A673 (cell line): ENCODE measurements around the gene MCF2L2. TPM values are rescaled to one million over a fixed set of nuclear protein-coding genes. Genes with fewer than 3 reads are reported as not detected.

ENCODE experiments used
- BruUV-seq: library from RNA; stranded (reverse); fragments of 400-500 nt; replicated peaks from 2 replicates; lab custom pipeline; 2021; lab: Mats Ljungman, UMichigan
- CTCF ChIA-PET: fragments of 300-600 bp; sonication (Branson Sonifier 250); formaldehyde crosslinking; loops from one replicate; lab custom pipeline; 2022; ENCODE audit warnings: antibody characterized with exemption; lab: Charles Lee
- POLR2A ChIA-PET: fragments of 300-600 bp; sonication (Branson Sonifier 250); formaldehyde crosslinking; loops from one replicate; lab custom pipeline; 2022; ENCODE audit warnings: antibody characterized with exemption; ENCODE audit not compliant: low non-redundant PET; lab: Charles Lee
- DNase-seq: peaks from one replicate; pipeline ENCODE4 v3.0.0-alpha.2; 2015; ENCODE audit warnings: low spot score
- H3K27ac ChIP-seq: fragments of 200-600 bp; sonication (generic); 2 replicates; pipeline ENCODE4 v1.5.1; 2016; ENCODE audit warnings: mixed run types, low read depth, mild to moderate bottlenecking, mixed read lengths, antibody characterized with exemption, low read length; ENCODE audit not compliant: poor library complexity, severe bottlenecking
- H3K27me3 ChIP-seq: fragments of 200-600 bp; sonication (generic); replicated peaks from 2 replicates; pipeline ENCODE4 v1.6.1; 2017; ENCODE audit warnings: mixed run types, low read depth, mild to moderate bottlenecking, mixed read lengths, antibody characterized with exemption, low read length; ENCODE audit not compliant: insufficient read depth, poor library complexity
- H3K36me3 ChIP-seq: fragments of 200-600 bp; sonication (generic); 2 replicates; pipeline ENCODE4 v1.6.1; 2016; ENCODE audit warnings: mixed run types, mild to moderate bottlenecking, mixed read lengths, antibody characterized with exemption, low read length; ENCODE audit not compliant: insufficient read depth, poor library complexity, severe bottlenecking
- H3K4me1 ChIP-seq: fragments of 200-600 bp; sonication (generic); 2 replicates; pipeline ENCODE4 v1.6.1; 2017; ENCODE audit warnings: mixed run types, mild to moderate bottlenecking, mixed read lengths, antibody characterized with exemption, low read length; ENCODE audit not compliant: insufficient read depth, poor library complexity, severe bottlenecking
- H3K4me3 ChIP-seq: fragments of 200-600 bp; sonication (generic); 2 replicates; pipeline ENCODE4 v1.5.1; 2016; ENCODE audit warnings: low read depth, mixed run types, mild to moderate bottlenecking, mixed read lengths, low read length; ENCODE audit not compliant: poor library complexity, severe bottlenecking
- H3K9me3 ChIP-seq: fragments of 200-600 bp; sonication (generic); 2 replicates; pipeline ENCODE4 v1.6.1; 2016; ENCODE audit warnings: mixed run types, low read depth, mild to moderate bottlenecking, mixed read lengths, antibody characterized with exemption, low read length; ENCODE audit not compliant: poor library complexity, severe bottlenecking
- CTCF ChIP-seq: fragments of 300-800, 200-600 bp; sonication (generic); conservative IDR thresholded peaks from 2 replicates; pipeline ENCODE4 v1.5.1; 2017; ENCODE audit warnings: low read depth, mild to moderate bottlenecking, antibody characterized with exemption, low read length, moderate library complexity, mixed read lengths
- EZH2 ChIP-seq: fragments of 200-600 bp; sonication (generic); IDR thresholded peaks from 2 replicates; pipeline ENCODE4 v1.6.1; 2017; ENCODE audit warnings: borderline replicate concordance, low read depth, mild to moderate bottlenecking, mixed read lengths, antibody characterized with exemption, low read length; ENCODE audit not compliant: poor library complexity, severe bottlenecking
- intact Hi-C: fragments of 100-400 bp; cut with micrococcal nuclease; formaldehyde crosslinking; loops from one replicate; pipeline ENCODE4 v1.10.0; 2022; ENCODE audit not compliant: unreplicated experiment
- total RNA-seq: library from RNA; stranded (reverse); gene quantifications from 2 replicates; pipeline ENCODE4 v1.2.3, GENCODE V29; 2021

The MCF2L2 gene
- total RNA-seq, 1 experiment from 2014 or later: not detected

- Histone ChIP-seq H3K4me3 (no peak overlapping the region), H3K36me3 (no peaks in the 10 kb centered on the region), H3K27me3 (no peaks in the 10 kb centered on the region), H3K27ac (no peak overlapping the region), H3K4me1 (peaks cover under 1% of the 10 kb centered on the region), H3K9me3 (no peaks in the 10 kb centered on the region)
- BruUV-seq: no TSS peak
- CTCF ChIA-PET: interaction anchor here (0.7 kb wide), 1 partner anchor 250 kb away, joined by 3 read pairs; no protein-coding TSS in a partner anchor
- intact Hi-C loops: loop anchor here (10.0 kb wide), 1 partner anchor 636 kb away; no protein-coding TSS in a partner anchor
- POLR2A ChIA-PET: no interaction called here
- TF ChIP-seq CTCF (no peak), EZH2 (no peak)
- no peak for DNase-seq
These were observed 299.2 kb downstream of the MCF2L2 start for GRCh38 chr3:183129243-183129642.

- TF ChIP-seq CTCF (no peak), EZH2 (no peak)
- Histone ChIP-seq H3K27me3 (no peaks in the 10 kb centered on the region), H3K36me3 (no peaks in the 10 kb centered on the region), H3K4me3 (no peak overlapping the region), H3K9me3 (no peaks in the 10 kb centered on the region), H3K27ac (no peak overlapping the region), H3K4me1 (peaks cover 4% of the 10 kb centered on the region)
- intact Hi-C loops: loop anchor here (10.0 kb wide), 1 partner anchor 636 kb away; no protein-coding TSS in a partner anchor
- no TSS peak for BruUV-seq
- CTCF ChIA-PET: interaction anchor here (0.7 kb wide), 1 partner anchor 250 kb away, joined by 3 read pairs; no protein-coding TSS in a partner anchor
- no peak for DNase-seq
- POLR2A ChIA-PET: no interaction called here
These were observed 299.7 kb downstream of the MCF2L2 start for GRCh38 chr3:183128709-183129108.

Other genes with a start within 250 kb of the MCF2L2 start
- gene B3GNT5, start 175.4 kb downstream of the MCF2L2 start, total RNA-seq: 25.3 and 26.5 TPM in 2 replicates
- not detected in 2 replicates for gene KLHL6, start 127.1 kb upstream of the MCF2L2 start, total RNA-seq
- 7.3 and 10.2 TPM in 2 replicates for gene KLHL24, start 207.0 kb upstream of the MCF2L2 start, total RNA-seq